HepG2 (cell line): ENCODE measurements around the gene HIPK4. TPM values are rescaled to one million over a fixed set of nuclear protein-coding genes. Genes with fewer than 3 reads are reported as not detected.
A peak's percentile ranks its signal among the peaks of the same experiment; 100 is the strongest.

Source experiments
- BRCA1 ChIP-seq: sonication (generic); formaldehyde crosslinking; IDR thresholded peaks from 2 replicates; pipeline ENCODE4 v1.4.0; 2020; ENCODE audit warnings: missing genetic modification reagents
- HNRNPK ChIP-seq: fragments of 200-400 bp; formaldehyde crosslinking; IDR thresholded peaks from 2 replicates; pipeline ENCODE4 v1.6.1; 2018; ENCODE audit warnings: low read length, low read depth, moderate library complexity, mild to moderate bottlenecking; ENCODE audit not compliant: poor library complexity, severe bottlenecking
- KAT8 ChIP-seq: IDR thresholded peaks from 2 replicates; pipeline ENCODE4 v1.6.1; 2016; ENCODE audit warnings: missing genetic modification reagents, missing compliant biosample characterization
- KLF12 ChIP-seq: sonication (generic); formaldehyde crosslinking; IDR thresholded peaks from 2 replicates; pipeline ENCODE4 v1.4.0; 2020; ENCODE audit warnings: missing genetic modification reagents, borderline replicate concordance
- MEF2D ChIP-seq: sonication (generic); formaldehyde crosslinking; IDR thresholded peaks from 2 replicates; pipeline ENCODE4 v1.5.1; 2020; ENCODE audit warnings: mild to moderate bottlenecking, missing genetic modification reagents
- MIER2 ChIP-seq: IDR thresholded peaks from 2 replicates; pipeline ENCODE4 v1.6.1; 2016; ENCODE audit warnings: missing biosample characterization, missing genetic modification reagents
- NR0B2 ChIP-seq: sonication (generic); formaldehyde crosslinking; IDR thresholded peaks from 2 replicates; pipeline ENCODE4 v1.4.0; 2020; ENCODE audit warnings: mild to moderate bottlenecking, missing genetic modification reagents
- PREB ChIP-seq: sonication (generic); formaldehyde crosslinking; IDR thresholded peaks from 2 replicates; pipeline ENCODE4 v1.4.0; 2020; ENCODE audit warnings: missing genetic modification reagents
- RBFOX2 ChIP-seq: fragments of 200-400 bp; formaldehyde crosslinking; IDR thresholded peaks from 2 replicates; pipeline ENCODE4 v1.6.1; 2017; ENCODE audit warnings: low read depth, mild to moderate bottlenecking, low read length
- SAFB2 ChIP-seq: sonication (generic); formaldehyde crosslinking; IDR thresholded peaks from 2 replicates; pipeline ENCODE4 v1.5.1; 2020; ENCODE audit warnings: missing genetic modification reagents, low read depth, mild to moderate bottlenecking, borderline replicate concordance
- SMC3 ChIP-seq: IDR thresholded peaks from 2 replicates; pipeline ENCODE4 v1.6.1; 2011; ENCODE audit warnings: low read length, improper control_type of control experiment
- SYNCRIP ChIP-seq: fragments of 200-400 bp; formaldehyde crosslinking; IDR thresholded peaks from 2 replicates; pipeline ENCODE4 v1.6.1; 2018; ENCODE audit warnings: mild to moderate bottlenecking, low read depth, low read length; ENCODE audit not compliant: insufficient read depth
- ZBTB7A ChIP-seq: sonication (generic); formaldehyde crosslinking; IDR thresholded peaks from 2 replicates; pipeline ENCODE4 v1.8.0; 2022; ENCODE audit warnings: mild to moderate bottlenecking, missing genetic modification reagents
- ZFP37 ChIP-seq: sonication (generic); formaldehyde crosslinking; IDR thresholded peaks from 2 replicates; pipeline ENCODE4 v1.4.0; 2020; ENCODE audit warnings: missing genetic modification reagents, borderline replicate concordance
- ZGPAT ChIP-seq: IDR thresholded peaks from 2 replicates; pipeline ENCODE4 v1.6.1; 2016; ENCODE audit warnings: mild to moderate bottlenecking
- ZNF143 ChIP-seq: sonication (generic); formaldehyde crosslinking; IDR thresholded peaks from 2 replicates; pipeline ENCODE4 v1.4.0; 2020; ENCODE audit warnings: missing genetic modification reagents
- ZNF564 ChIP-seq: sonication (generic); formaldehyde crosslinking; IDR thresholded peaks from 2 replicates; pipeline ENCODE4 v1.8.1; 2023; ENCODE audit warnings: mild to moderate bottlenecking, missing genetic modification reagents
- ZNF589 ChIP-seq: sonication (generic); formaldehyde crosslinking; conservative IDR thresholded peaks from 2 replicates; pipeline ENCODE4 v1.8.0; 2022; ENCODE audit warnings: mild to moderate bottlenecking, moderate library complexity, missing genetic modification reagents
- ZNF710 ChIP-seq: sonication (generic); formaldehyde crosslinking; IDR thresholded peaks from 2 replicates; pipeline ENCODE4 v1.5.0; 2020; ENCODE audit warnings: mild to moderate bottlenecking, missing genetic modification reagents, borderline replicate concordance
- ZNF75D ChIP-seq: sonication (generic); formaldehyde crosslinking; IDR thresholded peaks from 2 replicates; pipeline ENCODE4 v1.8.1; 2023; ENCODE audit warnings: missing genetic modification reagents, mild to moderate bottlenecking, borderline replicate concordance
- ZNF770 ChIP-seq: sonication (generic); formaldehyde crosslinking; IDR thresholded peaks from 2 replicates; pipeline ENCODE4 v1.5.0; 2020; ENCODE audit warnings: mild to moderate bottlenecking, missing genetic modification reagents
- polyA plus RNA-seq, 8 experiments: library from polyadenylated mRNA; depleted of rRNA in 3 of 8; stranded (reverse) in 7 of 8; unstranded in 1 of 8; fragments of >200 nt; fragmentation: Illumina TruSeq in 4 of 8; extraction: Trizol in 4 of 8; gene quantifications; 2 replicates each; pipeline versions ENCODE4 v1.2.1 to v1.2.3, GENCODE V29; 2011 to 2016; ENCODE audit warnings: low read depth in 4 of 8, missing spikeins in 1 of 8, mixed read lengths in 1 of 8; ENCODE audit not compliant: insufficient read depth in 1 of 8
- total RNA-seq, 5 experiments: library from RNA; depleted of rRNA; stranded (reverse); fragments of >200 nt; fragmentation: Illumina TruSeq; extraction: Trizol; gene quantifications; 2 replicates each; pipeline ENCODE4 v1.2.3, GENCODE V29; 2016; ENCODE audit warnings: low read depth in 1 of 5

HIPK4 gene
- total and polyA plus RNA-seq, 2 of the 13 experiments (the other 11 are each of a cell fraction or from before 2014, with no cell fraction given), result 0.03 TPM; not detected in 1

GRCh38 chr19:40420766-40421765, 31.1 kb upstream of the HIPK4 start (continued):
- TF ChIP-seq RBFOX2 (peak; percentile 98), ZBTB7A (peak; percentile 82; the same call in 1 of the 2 replicates), BRCA1 (CRISPR knock-in tag) (no peak), SAFB2 (CRISPR knock-in tag) (0 out of 2 replicates have a peak, but pooled peaks have one; percentile 85), ZNF75D (CRISPR knock-in tag) (no peak), MEF2D (CRISPR knock-in tag) (peak; percentile 27; the same call in 1 of the 2 replicates), NR0B2 (CRISPR knock-in tag) (0 out of 2 replicates have a peak, but pooled peaks have one; percentile 78), ZNF143 (CRISPR knock-in tag) (peak; percentile 43; the same call in 1 of the 2 replicates), SYNCRIP (no peak), ZFP37 (CRISPR knock-in tag) (no peak), ZNF710 (CRISPR knock-in tag) (0 out of 2 replicates have a peak, but pooled peaks have one; percentile 24), MIER2 (CRISPR knock-in tag) (peak; percentile 33; the same call in 1 of the 2 replicates), KLF12 (peak; percentile 55; the same call in 1 of the 2 replicates), ZNF589 (CRISPR knock-in tag) (no peak; the same call in 1 of the 2 replicates), ZGPAT (CRISPR knock-in tag) (peak; percentile 88), ZNF770 (peak; percentile 49), ZNF564 (CRISPR knock-in tag) (peak; percentile 92), HNRNPK (peak; percentile 89), KAT8 (CRISPR knock-in tag) (peak; percentile 83), PREB (CRISPR knock-in tag) (no peak), SMC3 (peak; percentile 30; the same call in 1 of the 2 replicates)
